H1 (cell line): Measurements from ENCODE around the gene PFKFB3. TPM values are rescaled to one million over a fixed set of nuclear protein-coding genes. Genes with fewer than 3 reads are reported as not detected.

ENCODE experiments used
- CTCF ChIA-PET: fragments of 300-600 bp; sonication (Branson Sonifier 250); formaldehyde crosslinking; loops from one replicate; lab custom pipeline; 2021; ENCODE audit not compliant: partially characterized antibody; lab: Charles Lee
- POLR2A ChIA-PET: fragments of 300-600 bp; sonication (Branson Sonifier 250); formaldehyde crosslinking; loops from one replicate; lab custom pipeline; 2021; ENCODE audit warnings: inconsistent platforms; ENCODE audit not compliant: partially characterized antibody; lab: Charles Lee
- DNase-seq, 2 experiments: peaks; one replicate each; pipeline versions ENCODE4 v3.0.0 to v3.0.0-alpha.2; 2010 to 2022; ENCODE audit warnings: low spot score in 2 of 2, low read depth in 1 of 2, mixed read lengths in 1 of 2
- FAIRE-seq: peaks from 2 replicates; lab custom pipeline; 2011; peaks lifted over from hg19 to GRCh38; lab: Jason Lieb, UNC
- H2AFZ ChIP-seq: 2 replicates; pipeline ENCODE4 v1.8.1; 2012; ENCODE audit warnings: low read length, inconsistent platforms
- H2AK5ac ChIP-seq: 2 replicates; pipeline ENCODE4 v1.6.1; 2013; ENCODE audit warnings: low read depth, low read length
- H2BK120ac ChIP-seq: replicated peaks from 2 replicates; pipeline ENCODE3; 2013; ENCODE audit warnings: low read depth, low read length, inconsistent platforms
- H2BK12ac ChIP-seq: 2 replicates; pipeline ENCODE4 v1.6.1; 2013; ENCODE audit warnings: low read depth, low read length
- H2BK15ac ChIP-seq: 2 replicates; pipeline ENCODE4 v1.6.1; 2013; ENCODE audit warnings: low read length
- H2BK20ac ChIP-seq: 2 replicates; pipeline ENCODE4 v1.6.1; 2013; ENCODE audit warnings: low read length
- H2BK5ac ChIP-seq: 2 replicates; pipeline ENCODE4 v1.6.1; 2013; ENCODE audit warnings: low read depth, low read length
- H3K14ac ChIP-seq: 2 replicates; pipeline ENCODE4 v1.6.1; 2013; ENCODE audit warnings: inconsistent platforms; ENCODE audit not compliant: insufficient read length
- H3K18ac ChIP-seq: 2 replicates; pipeline ENCODE4 v1.6.1; 2013; ENCODE audit warnings: low read length; ENCODE audit errors: extremely low read depth
- H3K23ac ChIP-seq: 2 replicates; pipeline ENCODE4 v1.6.1; 2013; ENCODE audit warnings: inconsistent platforms; ENCODE audit not compliant: insufficient read length
- H3K23me2 ChIP-seq: 2 replicates; pipeline ENCODE4 v1.6.1; 2013; ENCODE audit warnings: low read depth, low read length
- H3K27ac ChIP-seq: 2 replicates; pipeline ENCODE4 v1.6.1; 2011; ENCODE audit warnings: low read depth, low read length, inconsistent platforms
- H3K27me3 ChIP-seq, 4 experiments: replicated peaks in 1 of 4; 1 replicate in 1 of 4; 2 replicates in 3 of 4; pipeline versions ENCODE4 v1.6.1 to v1.8.1; 2011 to 2013; ENCODE audit warnings: low read length in 3 of 4, mild to moderate bottlenecking in 3 of 4, inconsistent platforms in 2 of 4, mixed read lengths in 2 of 4, moderate library complexity in 1 of 4; ENCODE audit not compliant: control insufficient read depth in 3 of 4, insufficient read depth in 3 of 4; ENCODE audit errors: extremely low read depth in 1 of 4
- H3K36me3 ChIP-seq, 4 experiments: 2 replicates each; pipeline versions ENCODE4 v1.6.1 to v1.8.1; 2011 to 2013; ENCODE audit warnings: mild to moderate bottlenecking in 4 of 4, low read length in 3 of 4, moderate library complexity in 2 of 4, control low read depth in 1 of 4, inconsistent platforms in 1 of 4; ENCODE audit not compliant: insufficient read depth in 4 of 4, control insufficient read depth in 2 of 4
- H3K4ac ChIP-seq: replicated peaks from 2 replicates; pipeline ENCODE3; 2013; ENCODE audit warnings: low read length, low read depth, mixed read lengths, inconsistent platforms; ENCODE audit not compliant: insufficient read length
- H3K4me1 ChIP-seq, 4 experiments: replicated peaks in 1 of 4; 1 replicate in 1 of 4; 2 replicates in 3 of 4; pipeline versions ENCODE4 v1.6.1 to v1.8.1; 2011 to 2013; ENCODE audit warnings: low read length in 3 of 4, inconsistent platforms in 2 of 4, mixed read lengths in 1 of 4; ENCODE audit not compliant: insufficient read depth in 4 of 4, control insufficient read depth in 3 of 4
- H3K4me2 ChIP-seq, 2 experiments: 2 replicates each; pipeline versions ENCODE4 v1.6.1 to v1.8.1; 2011 to 2013; ENCODE audit warnings: low read depth in 2 of 2, low read length in 2 of 2, control low read depth in 1 of 2, inconsistent platforms in 1 of 2, mild to moderate bottlenecking in 1 of 2; ENCODE audit not compliant: insufficient read depth in 1 of 2
- H3K4me3 ChIP-seq, 4 experiments: fragments of 200-600, 300-600 bp in 1 of 4; sonication (generic), shearing (Covaris generic), sonication (Bioruptor Twin) in 1 of 4; 2 replicates each; pipeline versions ENCODE4 v1.5.1 to v1.8.1; 2011 to 2016; ENCODE audit warnings: low read length in 4 of 4, low read depth in 3 of 4, control low read depth in 2 of 4, inconsistent platforms in 2 of 4, mild to moderate bottlenecking in 2 of 4, mixed read lengths in 1 of 4, moderate library complexity in 1 of 4; ENCODE audit not compliant: insufficient read depth in 2 of 4; ENCODE audit errors: extremely low read depth in 1 of 4
- H3K56ac ChIP-seq: replicated peaks from 2 replicates; pipeline ENCODE3; 2013; ENCODE audit warnings: low read depth, mild to moderate bottlenecking, mixed read lengths, low read length, inconsistent platforms; ENCODE audit not compliant: insufficient read length
- H3K79me1 ChIP-seq: 2 replicates; pipeline ENCODE4 v1.6.1; 2013; ENCODE audit warnings: low read depth, low read length, control low read depth
- H3K79me2 ChIP-seq, 2 experiments: 2 replicates each; pipeline versions ENCODE4 v1.6.1 to v1.8.1; 2012 to 2013; ENCODE audit warnings: low read length in 2 of 2, mild to moderate bottlenecking in 2 of 2, inconsistent platforms in 1 of 2; ENCODE audit not compliant: insufficient read depth in 2 of 2, control insufficient read depth in 1 of 2
- H3K9ac ChIP-seq, 4 experiments: replicated peaks in 1 of 4; 1 replicate in 1 of 4; 2 replicates in 3 of 4; pipeline versions ENCODE4 v1.6.1 to v1.8.1; 2011 to 2013; ENCODE audit warnings: low read depth in 3 of 4, low read length in 3 of 4, control low read depth in 2 of 4, mild to moderate bottlenecking in 2 of 4, moderate library complexity in 2 of 4, inconsistent platforms in 1 of 4; ENCODE audit errors: extremely low read depth in 1 of 4
- H3K9me3 ChIP-seq, 2 experiments: 2 replicates each; pipeline versions ENCODE4 v1.6.1 to v1.8.1; 2012 to 2013; ENCODE audit warnings: mild to moderate bottlenecking in 2 of 2, moderate library complexity in 2 of 2, control low read depth in 1 of 2, inconsistent platforms in 1 of 2, low read depth in 1 of 2, low read length in 1 of 2, mixed read lengths in 1 of 2; ENCODE audit not compliant: insufficient read depth in 2 of 2
- H4K20me1 ChIP-seq, 2 experiments: replicated peaks in 1 of 2; 2 replicates each; pipeline versions ENCODE3 to v1.8.1; 2011 to 2013; ENCODE audit warnings: inconsistent platforms in 2 of 2, low read length in 2 of 2, mild to moderate bottlenecking in 1 of 2; ENCODE audit not compliant: insufficient read depth in 2 of 2, control insufficient read depth in 1 of 2
- H4K5ac ChIP-seq: 2 replicates; pipeline ENCODE4 v1.6.1; 2013; ENCODE audit warnings: low read length, low read depth, mixed read lengths, inconsistent platforms; ENCODE audit not compliant: insufficient read length
- H4K8ac ChIP-seq: 2 replicates; pipeline ENCODE4 v1.8.0; 2013; ENCODE audit warnings: mild to moderate bottlenecking, moderate library complexity, low read length, inconsistent platforms; ENCODE audit not compliant: insufficient read depth; ENCODE audit errors: extremely low read depth
- H4K91ac ChIP-seq: replicated peaks from 2 replicates; pipeline ENCODE3; 2013; ENCODE audit warnings: low read length, mixed read lengths, inconsistent platforms; ENCODE audit not compliant: insufficient read length
- BRCA1 ChIP-seq: IDR thresholded peaks from 2 replicates; pipeline ENCODE4 v1.6.1; 2012; ENCODE audit warnings: low read depth, low read length, improper control_type of control experiment
- PHF8 ChIP-seq: fragments of 200-600 bp; sonication (generic); conservative IDR thresholded peaks from 2 replicates; pipeline ENCODE4 v1.7.1; 2012; ENCODE audit warnings: low read depth, mild to moderate bottlenecking, inconsistent platforms, low read length, moderate library complexity
- RAD21 ChIP-seq, 2 experiments: IDR thresholded peaks in 1 of 2; conservative IDR thresholded peaks in 1 of 2; 2 replicates each; pipeline ENCODE4 v1.6.1; 2011; ENCODE audit warnings: low read depth in 2 of 2, low read length in 2 of 2, improper control_type of control experiment in 1 of 2, inconsistent platforms in 1 of 2, mild to moderate bottlenecking in 1 of 2, moderate library complexity in 1 of 2
- RFX5 ChIP-seq: IDR thresholded peaks from 2 replicates; pipeline ENCODE4 v1.6.1; 2011; ENCODE audit warnings: low read depth, low read length, improper control_type of control experiment, borderline replicate concordance
- RXRA ChIP-seq: IDR thresholded peaks from 2 replicates; pipeline ENCODE4 v1.6.1; 2011; ENCODE audit warnings: low read depth, mild to moderate bottlenecking, low read length, moderate library complexity; ENCODE audit not compliant: insufficient read depth
- SP2 ChIP-seq: IDR thresholded peaks from 2 replicates; pipeline ENCODE4 v1.6.1; 2012; ENCODE audit warnings: mild to moderate bottlenecking, low read length, inconsistent platforms
- SP4 ChIP-seq: IDR thresholded peaks from 2 replicates; pipeline ENCODE4 v1.6.1; 2012; ENCODE audit warnings: low read length, inconsistent platforms
- TBP ChIP-seq: IDR thresholded peaks from 2 replicates; pipeline ENCODE4 v1.6.1; 2011; ENCODE audit warnings: low read depth, low read length, improper control_type of control experiment
- TEAD4 ChIP-seq: IDR thresholded peaks from 2 replicates; pipeline ENCODE4 v1.6.1; 2012; ENCODE audit warnings: low read depth, low read length, inconsistent platforms, mixed read lengths
- USF2 ChIP-seq: IDR thresholded peaks from 2 replicates; pipeline ENCODE4 v1.6.1; 2011; ENCODE audit warnings: low read length, improper control_type of control experiment
- ZNF274 ChIP-seq: IDR thresholded peaks from 2 replicates; pipeline ENCODE4 v1.7.0; 2012; ENCODE audit warnings: low read length, borderline replicate concordance; ENCODE audit errors: extremely low read depth
- WGBS, 2 experiments: shearing (Covaris generic) in 1 of 2; methylation state at CpG; one replicate each; pipeline versions ENCODE4 v1.1.6 to v1.1.7; 2013 to 2015; ENCODE audit warnings: low lambda C conversion rate in 2 of 2, mixed read lengths in 2 of 2, inconsistent platforms in 1 of 2, low coverage in 1 of 2, missing lambda C conversion rate in 1 of 2; ENCODE audit not compliant: insufficient replicate concordance in 2 of 2, insufficient coverage in 1 of 2, insufficient read length in 1 of 2; ENCODE audit errors: extremely low coverage in 1 of 2, missing lambda C conversion rate in 1 of 2; 5-methylcytosine and 5-hydroxymethylcytosine counted together
- polyA plus RNA-seq, 7 experiments: library from polyadenylated mRNA; depleted of rRNA in 3 of 7; stranded (reverse) in 5 of 7; unstranded in 2 of 7; fragments of >200 nt in 5 of 7; fragments of 200-250 nt in 2 of 7; gene quantifications; 1 replicate in 5 of 7; 2 replicates in 1 of 7; 4 replicates in 1 of 7; pipeline versions ENCODE4 v1.2.1 to v1.2.3, GENCODE V29; 2011 to 2013; ENCODE audit warnings: missing spikeins in 2 of 7, mixed read lengths in 2 of 7
- total RNA-seq: library from RNA; stranded (reverse); fragmentation: NEBNext Ultra II Directional; extraction: Animal tissue kit (Norgen Biotek cat#: 25700); gene quantifications from 2 replicates; pipeline ENCODE4 v1.2.1, GENCODE V29; 2021

PFKFB3 gene
- total and polyA plus RNA-seq, 2 of the 8 experiments (the other 6 are each of a cell fraction or from before 2014, with no cell fraction given), result 15.6 to 32.0 TPM

- Histone ChIP-seq H2BK120ac (no peak overlapping the region), H3K9me3 (no peaks in the 10 kb centered on the region), H3K79me2 (peaks cover 0 to 32% of the 10 kb centered on the region in 2 experiments; a peak in 2 of 4 replicates), H3K4ac (no peak overlapping the region), H2AK5ac (no peak overlapping the region), H4K8ac (no peak overlapping the region), H3K56ac (no peak overlapping the region), H4K91ac (no peak overlapping the region), H3K27me3 (no peaks in the 10 kb centered on the region), H2BK12ac (no peak overlapping the region; the same call in 1 of the 2 replicates), H3K79me1 (no peaks in the 10 kb centered on the region; the same call in 1 of the 2 replicates), H2BK5ac (no peak overlapping the region), H3K18ac (no peak overlapping the region), H2AFZ (no peak overlapping the region), H3K9ac (no peak overlapping the region; a peak in 1 of 7 replicates), H3K4me1 (peaks cover 0 to 2% (median 0%) of the 10 kb centered on the region in 4 experiments; a peak in 1 of 7 replicates), H3K27ac (no peak overlapping the region), H2BK20ac (no peak overlapping the region), H3K36me3 (peaks cover 0 to 2% (median under 1%) of the 10 kb centered on the region in 4 experiments; a peak in 1 of 8 replicates), H3K4me2 (peak overlapping the region; percentile 68 to 78), H3K4me3 (peak overlapping the region in 1 of 4 experiments; percentile 88; a peak in 5 of 8 replicates), H4K20me1 (peaks cover 0 to 3% of the 10 kb centered on the region in 2 experiments), H3K23me2 (no peaks in the 10 kb centered on the region), H3K14ac (no peak overlapping the region), H2BK15ac (no peak overlapping the region)
- ChIA-PET POLR2A (interaction anchor here (0.9 to 2.2 kb wide), 8 partner anchors 10 to 40 kb away, joined by 3 to 12 read pairs (median 6); partner anchors contain the start of gene PFKFB3), CTCF (interaction anchor here (0.7 to 2.8 kb wide), 7 partner anchors 10 to 231 kb away, joined by 3 to 19 read pairs (median 3); no protein-coding TSS in a partner anchor)
- DNase-seq, result no peak
- no peak for FAIRE-seq
- 81% methylated on average over 12 of the region's 12 CpGs; no CpG with 5 or more reads in 1 of the 2 experiments for WGBS, 2 experiments
- TF ChIP-seq RAD21 (IDR thresholded peaks at IDR 0.05 in 1 of 2, conservative IDR thresholded peaks at IDR 0.05 in 1 of 2; ENCODE audit: low read depth in 2 of 2, low read length in 2 of 2) (no peak), SP2 (no peak), TBP (no peak), TEAD4 (no peak), SP4 (no peak), BRCA1 (no peak), RXRA (no peak), PHF8 (no peak), USF2 (no peak), ZNF274 (no peak), RFX5 (no peak)
- TF ChIP-seq, all 59 proteins: peak for 0
- Histone ChIP-seq H3K23ac (no peak overlapping the region), H4K5ac (no peak overlapping the region)
Measured at GRCh38 chr10:6162589-6163356, 40.0 kb upstream of the PFKFB3 start.
